Activated naive CD4-positive, alpha-beta T cell treated with anti-CD3 and anti-CD28 coated beads, Interleukin-2, amount 10 ng/mL, durations not matched to agents 7 days and 5 days (primary cell): ENCODE results near the gene NFKBIB.

Source experiments
- CTCF ChIA-PET: fragments of 350-600 bp; sonication (Branson Sonifier 250); formaldehyde crosslinking; loops from one replicate; lab custom pipeline; 2021; ENCODE audit warnings: antibody characterized with exemption; lab: Charles Lee
- DNase-seq: peaks from one replicate; pipeline ENCODE4 v3.0.0-alpha.2; 2020
- H3K27ac Mint-ChIP-seq: one replicate; pipeline ENCODE4 v1.8.0; 2021; ENCODE audit warnings: mild to moderate bottlenecking, moderate library complexity, mixed read lengths
- H3K27me3 Mint-ChIP-seq: one replicate; pipeline ENCODE4 v1.8.0; 2021; ENCODE audit warnings: mild to moderate bottlenecking, mixed read lengths
- H3K36me3 Mint-ChIP-seq: one replicate; pipeline ENCODE4 v1.8.0; 2021; ENCODE audit warnings: mixed read lengths
- H3K4me1 Mint-ChIP-seq: one replicate; pipeline ENCODE4 v1.8.0; 2021; ENCODE audit warnings: mixed read lengths
- H3K4me3 Mint-ChIP-seq: one replicate; pipeline ENCODE4 v1.8.0; 2021; ENCODE audit warnings: mild to moderate bottlenecking, moderate library complexity, mixed read lengths
- H3K9me3 Mint-ChIP-seq: one replicate; pipeline ENCODE4 v1.8.0; 2021; ENCODE audit warnings: mixed read lengths

NFKBIB gene

GRCh38 chr19:38953677-38954076, 53.9 kb downstream of the NFKBIB start:
- H3K27me3 Mint-ChIP-seq: peaks cover 63% of the 10 kb centered on the region
- H3K4me1 Mint-ChIP-seq: peaks cover 15% of the 10 kb centered on the region
- no peaks in the 10 kb centered on the region for H3K9me3 Mint-ChIP-seq
- no peak for DNase-seq
- no peak overlapping the region for H3K4me3 Mint-ChIP-seq
- CTCF ChIA-PET: interaction anchor here (1.5 kb wide), 1 partner anchor 319 kb away, joined by 6 read pairs; no protein-coding TSS in a partner anchor
- no peak overlapping the region for H3K27ac Mint-ChIP-seq
- no peaks in the 10 kb centered on the region for H3K36me3 Mint-ChIP-seq

- Mint-ChIP-seq H3K9me3 (no peaks in the 10 kb centered on the region), H3K36me3 (no peaks in the 10 kb centered on the region), H3K4me3 (no peak overlapping the region), H3K27me3 (peaks cover 48% of the 10 kb centered on the region), H3K27ac (no peak overlapping the region), H3K4me1 (peaks cover 5% of the 10 kb centered on the region)
- CTCF ChIA-PET: interaction anchor here (0.6 to 1.3 kb wide), 4 partner anchors 16 to 304 kb away, joined by 3 to 4 read pairs (median 4); no protein-coding TSS in a partner anchor
- DNase-seq: no peak
Measured at GRCh38 chr19:38956264-38956663, 56.5 kb downstream of the NFKBIB start.

- H3K4me1 Mint-ChIP-seq: peaks cover 4% of the 10 kb centered on the region
- no peaks in the 10 kb centered on the region for H3K36me3 Mint-ChIP-seq
- DNase-seq: no peak
- no peak overlapping the region for H3K27ac Mint-ChIP-seq
- no peaks in the 10 kb centered on the region for H3K9me3 Mint-ChIP-seq
- H3K27me3 Mint-ChIP-seq: peaks cover 40% of the 10 kb centered on the region
- CTCF ChIA-PET: no interaction called here
- H3K4me3 Mint-ChIP-seq: no peak overlapping the region
Measured at GRCh38 chr19:38958301-38958700, 58.5 kb downstream of the NFKBIB start.
